HG03575 (cell line): Measurements from ENCODE around the gene HBQ1.
"Not testable (repeated sequence)": the region's sequence is repeated elsewhere in the genome, so short reads cannot be mapped to it uniquely, and the experiment has no call there.

Experiments used
- ATAC-seq: cut with Tn5 transposase; IDR thresholded peaks from one replicate; pipeline ENCODE4 v1.9.1; 2021; ENCODE audit not compliant: unreplicated experiment, insufficient number of reproducible peaks, low FRiP score; ENCODE audit errors: extremely low read depth

HBQ1 gene

DNA sequence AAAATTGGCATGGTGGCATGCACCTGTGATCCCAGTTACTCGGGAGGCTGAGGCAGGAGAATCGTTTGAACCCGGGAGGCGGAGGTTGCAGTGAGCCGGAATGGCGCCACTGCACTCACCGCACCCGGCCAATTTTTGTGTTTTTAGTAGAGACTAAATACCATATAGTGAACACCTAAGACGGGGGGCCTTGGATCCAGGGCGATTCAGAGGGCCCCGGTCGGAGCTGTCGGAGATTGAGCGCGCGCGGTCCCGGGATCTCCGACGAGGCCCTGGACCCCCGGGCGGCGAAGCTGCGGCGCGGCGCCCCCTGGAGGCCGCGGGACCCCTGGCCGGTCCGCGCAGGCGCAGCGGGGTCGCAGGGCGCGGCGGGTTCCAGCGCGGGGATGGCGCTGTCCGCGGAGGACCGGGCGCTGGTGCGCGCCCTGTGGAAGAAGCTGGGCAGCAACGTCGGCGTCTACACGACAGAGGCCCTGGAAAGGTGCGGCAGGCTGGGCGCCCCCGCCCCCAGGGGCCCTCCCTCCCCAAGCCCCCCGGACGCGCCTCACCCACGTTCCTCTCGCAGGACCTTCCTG lies at the start of gene HBQ1:
HBQ1 (plus strand) TSS at position 359 of the 575 bp plus-strand sequence; CDS start at position 387, 28 bp downstream.
- ATAC-seq, result no peak

GRCh38 chr16:130533-131173 lies 49.6 kb upstream of the HBQ1 start:
- no peak for ATAC-seq

- ATAC-seq, result no peak
Observed at GRCh38 chr16:132120-132519, 48.1 kb upstream of the HBQ1 start.

DNA sequence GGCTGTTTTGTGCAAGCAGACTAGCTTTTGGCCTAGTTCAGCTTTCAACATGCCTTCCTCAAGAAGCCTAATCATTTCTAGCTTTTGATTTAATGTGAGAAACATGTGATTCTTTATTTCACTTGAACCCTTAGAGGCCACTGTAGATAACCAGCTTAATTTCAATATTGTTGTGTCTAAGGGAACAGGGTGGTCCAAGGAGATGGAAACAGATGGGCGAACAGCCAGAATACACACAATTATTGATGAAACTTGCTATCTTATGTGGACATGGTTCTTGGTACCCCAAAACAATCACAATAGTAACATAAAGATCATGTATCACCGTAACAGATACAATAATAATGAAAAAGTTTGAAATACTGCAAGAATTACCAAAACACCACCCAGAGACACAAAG lies 46.5 kb upstream of the HBQ1 start:
- no peak for ATAC-seq

DNA sequence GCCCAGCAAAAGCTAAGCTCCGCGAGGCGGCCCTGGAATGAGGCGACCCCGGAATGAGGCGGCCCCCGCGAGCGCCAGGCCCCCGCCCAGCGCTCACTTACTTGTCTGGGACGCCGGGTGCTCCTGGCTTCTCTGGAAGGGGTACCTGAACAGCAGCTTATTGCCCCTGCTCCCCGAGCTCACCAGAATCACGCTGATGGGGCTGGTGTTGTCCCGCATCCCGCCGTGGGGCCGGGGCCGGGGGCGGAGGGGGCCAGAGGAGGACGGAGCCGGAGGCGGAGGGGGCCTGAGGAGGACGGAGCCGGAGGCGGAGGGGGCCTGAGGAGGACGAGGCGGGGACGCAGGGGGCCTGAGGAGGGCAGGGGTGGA lies 42.2 kb upstream of the HBQ1 start:
- no peak for ATAC-seq

DNA sequence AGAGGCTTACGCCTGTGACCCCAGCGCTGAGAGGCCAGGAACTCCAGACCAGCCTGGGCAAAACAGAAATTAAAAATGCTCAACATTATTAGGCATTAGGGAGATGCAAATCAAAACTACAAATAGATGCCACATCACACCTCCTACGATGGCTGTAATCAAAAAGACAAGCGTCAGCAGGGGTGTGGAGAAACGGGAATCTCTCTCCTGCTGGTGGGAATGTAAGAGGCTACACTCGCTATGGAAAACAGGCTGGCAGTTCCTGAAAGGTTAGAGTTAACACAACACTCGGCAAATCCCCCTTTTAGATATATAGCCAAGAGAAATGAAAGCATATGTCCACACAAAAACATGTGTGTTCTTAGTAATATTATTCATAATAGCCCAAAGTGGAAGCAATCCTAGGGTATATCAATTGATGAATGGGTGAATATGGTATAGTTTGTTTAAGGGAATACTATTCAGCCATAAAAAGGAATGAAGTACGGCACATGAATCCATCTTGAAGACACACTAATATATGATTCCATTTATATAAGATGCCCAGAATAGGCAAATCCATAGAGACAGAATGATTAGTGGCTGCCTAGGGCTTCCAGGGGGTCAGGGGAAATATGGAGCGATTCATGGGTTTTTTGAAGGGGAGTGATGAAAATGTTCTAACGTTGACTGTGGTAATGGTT lies 39.9 kb upstream of the HBQ1 start:
- no peak for ATAC-seq

DNA sequence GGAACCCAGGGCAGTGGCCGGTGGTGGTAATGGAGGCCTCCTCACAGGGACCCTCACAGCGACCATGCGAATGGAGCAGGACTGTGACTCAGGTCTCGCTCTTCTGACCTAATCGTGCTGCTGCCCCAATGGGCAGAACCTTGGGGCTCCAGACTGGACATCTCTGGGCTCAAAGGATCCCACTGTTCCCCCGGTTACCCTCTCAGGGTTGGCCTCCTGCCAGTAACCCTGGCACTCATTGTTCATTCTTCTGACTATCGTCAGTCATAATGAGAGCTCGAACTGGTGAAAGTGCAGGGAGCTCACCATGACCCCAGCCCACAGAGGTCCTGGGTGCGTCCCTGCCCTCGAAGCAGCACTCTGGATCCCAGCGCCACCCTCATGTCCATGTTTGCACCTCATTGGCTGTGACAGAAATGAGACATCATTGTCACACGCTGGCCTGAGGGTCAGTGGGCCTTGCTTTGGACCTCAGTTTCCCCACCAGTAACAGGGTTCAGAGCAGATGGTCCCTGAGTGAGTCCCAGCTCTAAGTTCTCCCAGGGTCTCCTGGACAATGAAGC lies 37.8 kb upstream of the HBQ1 start:
- ATAC-seq, result no peak

DNA sequence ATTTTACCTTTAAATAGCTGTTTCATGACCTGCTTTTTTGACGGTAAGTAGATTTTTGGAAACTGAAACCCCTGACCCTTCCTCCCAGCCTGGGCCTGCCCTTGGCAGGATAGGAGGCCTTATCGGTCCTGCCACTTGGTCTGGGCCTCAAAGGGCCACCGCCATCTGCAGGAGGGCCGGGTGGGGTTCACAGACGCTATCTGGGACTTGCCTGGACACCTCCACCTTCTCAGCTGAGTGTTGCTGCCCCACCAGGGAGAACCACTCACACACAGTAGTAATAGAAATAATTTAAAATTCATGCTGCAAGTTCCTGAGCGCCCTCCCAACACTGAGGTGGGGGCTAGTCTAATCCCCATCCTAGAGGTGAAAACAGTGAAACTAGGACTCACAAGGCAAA lies 37.2 kb upstream of the HBQ1 start:
- ATAC-seq, result no peak

GRCh38 chr16:143456-143855 lies 36.8 kb upstream of the HBQ1 start:
- ATAC-seq, result no peak

GRCh38 chr16:144797-145252 lies 35.4 kb upstream of the HBQ1 start:
- ATAC-seq, result no peak

- no peak for ATAC-seq
Observed at GRCh38 chr16:146646-147045, 33.6 kb upstream of the HBQ1 start.

GRCh38 chr16:149024-149660 lies 31.1 kb upstream of the HBQ1 start:
- ATAC-seq, result no peak

DNA sequence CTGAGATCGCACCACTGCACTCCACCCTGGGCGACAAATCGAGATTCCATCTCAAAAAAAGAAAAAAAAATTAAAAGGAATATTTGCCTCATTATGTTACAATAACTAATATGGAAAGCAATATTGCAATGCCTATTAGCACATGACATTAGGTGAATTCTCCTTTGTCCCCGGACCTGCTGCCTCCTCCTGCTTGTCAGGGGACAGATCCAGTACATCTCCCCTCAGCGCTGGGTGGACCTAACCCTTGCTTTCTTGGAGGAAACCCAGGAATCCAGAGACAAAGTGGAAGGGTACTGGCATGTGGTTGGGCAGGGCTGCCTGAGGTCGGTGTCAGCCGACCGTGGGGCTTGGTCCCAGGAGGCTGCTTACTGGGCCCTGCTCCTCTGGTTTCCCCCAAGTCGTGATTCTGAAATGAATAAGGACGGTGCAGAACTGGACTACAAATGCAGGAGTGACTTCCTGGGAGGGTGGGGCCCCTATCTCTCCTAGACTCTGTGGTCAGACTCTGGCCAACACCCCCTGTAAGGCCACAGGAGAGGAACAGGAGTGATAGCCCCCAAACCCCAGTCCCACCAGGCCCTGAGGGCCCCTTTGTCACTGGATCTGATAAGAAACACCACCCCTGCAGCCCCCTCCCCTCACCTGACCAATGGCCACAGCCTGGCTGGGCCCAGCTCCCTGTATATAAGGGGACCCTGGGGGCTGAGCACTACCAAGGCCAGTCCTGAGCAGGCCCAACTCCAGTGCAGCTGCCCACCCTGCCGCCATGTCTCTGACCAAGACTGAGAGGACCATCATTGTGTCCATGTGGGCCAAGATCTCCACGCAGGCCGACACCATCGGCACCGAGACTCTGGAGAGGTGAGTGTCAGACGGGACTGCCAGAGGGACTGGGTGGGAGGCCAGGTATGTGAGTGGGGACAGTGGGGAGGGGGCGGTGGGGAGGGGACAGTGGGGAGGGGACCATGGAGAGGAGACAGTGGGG lies 27.8 kb upstream of the HBQ1 start, which contains the start of gene HBZ:
HBZ (plus strand) TSS at position 504 of the 988 bp plus-strand sequence; CDS start at position 770, 266 bp downstream.
- ATAC-seq, result no peak

DNA sequence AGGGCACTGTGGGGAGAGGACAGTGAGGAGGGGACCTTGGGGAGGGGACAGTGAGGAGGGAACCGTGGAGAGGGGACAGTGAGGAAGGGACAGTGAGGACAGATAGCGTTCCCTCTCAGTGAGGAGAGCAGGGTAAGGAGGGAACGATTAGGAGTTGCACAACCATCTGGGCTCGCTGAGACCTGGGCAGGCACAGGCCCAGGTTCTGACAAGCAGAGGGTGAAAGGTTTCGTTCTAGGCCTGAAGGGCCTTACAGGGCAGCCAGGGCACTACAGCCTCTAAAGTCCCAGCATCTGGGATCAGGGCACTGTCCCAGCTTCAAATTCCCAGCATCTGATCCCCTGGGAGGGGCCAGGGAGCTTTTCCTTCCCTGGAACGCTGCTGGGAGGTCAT lies 27.1 kb upstream of the HBQ1 start:
- ATAC-seq, result not testable (repeated sequence)

- ATAC-seq, result not testable (repeated sequence)
Observed at GRCh38 chr16:153550-154216, 26.6 kb upstream of the HBQ1 start.

DNA sequence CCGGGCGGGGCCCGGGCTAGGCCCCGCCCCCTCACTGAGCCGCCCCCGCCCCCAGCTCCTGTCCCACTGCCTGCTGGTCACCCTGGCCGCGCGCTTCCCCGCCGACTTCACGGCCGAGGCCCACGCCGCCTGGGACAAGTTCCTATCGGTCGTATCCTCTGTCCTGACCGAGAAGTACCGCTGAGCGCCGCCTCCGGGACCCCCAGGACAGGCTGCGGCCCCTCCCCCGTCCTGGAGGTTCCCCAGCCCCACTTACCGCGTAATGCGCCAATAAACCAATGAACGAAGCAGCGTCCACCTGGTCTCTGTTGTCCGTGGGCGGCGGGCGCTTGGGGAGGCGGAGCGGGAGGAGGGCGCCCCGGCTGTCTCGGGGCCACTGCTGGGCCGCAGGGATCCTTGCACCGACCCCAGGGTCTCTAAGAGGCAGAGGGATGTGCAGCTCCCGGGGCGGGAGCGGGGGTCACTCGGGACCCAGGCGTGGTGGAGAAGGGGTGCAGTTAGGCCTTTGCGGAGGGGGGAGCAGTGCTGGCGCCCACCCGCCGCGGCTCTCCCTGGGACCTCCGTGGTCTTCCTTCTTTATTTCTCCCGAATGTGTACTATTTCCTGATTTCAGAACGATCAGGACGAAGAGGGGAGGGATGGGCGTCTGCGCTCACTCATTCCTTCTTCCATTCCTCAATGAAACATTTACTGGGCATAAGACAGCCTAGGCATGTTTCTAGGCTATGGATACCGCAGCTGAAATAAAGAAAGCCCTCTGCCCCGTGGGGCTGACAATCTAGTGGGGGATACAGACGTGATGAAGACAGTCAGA lies 25.8 kb upstream of the HBQ1 start:
- no peak for ATAC-seq

DNA sequence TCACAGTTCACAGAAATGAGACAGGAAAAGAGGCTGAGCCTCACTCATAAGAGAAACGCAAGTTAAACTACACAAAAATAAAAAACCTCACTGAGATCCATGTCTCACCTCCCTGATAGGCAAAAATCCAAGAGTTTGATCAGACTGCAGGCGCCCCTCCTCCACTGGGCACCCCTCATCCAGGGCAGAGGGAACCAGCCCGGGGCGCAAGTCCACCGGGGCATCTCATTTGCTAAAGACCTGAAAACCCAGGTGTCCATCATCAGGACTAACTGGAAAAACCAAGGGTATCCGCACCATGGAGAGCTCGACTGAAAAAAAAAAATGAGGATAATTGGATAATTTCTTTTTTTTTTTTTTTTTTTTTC lies 25.2 kb upstream of the HBQ1 start:
- no peak for ATAC-seq
